AG04450 (cell line): Measurements from ENCODE around the gene FN1. TPM values are rescaled to one million over a fixed set of nuclear protein-coding genes. Genes with fewer than 3 reads are reported as not detected.

Experiments
- CTCF ChIA-PET: fragments of 300-600, 350-600 bp; formaldehyde crosslinking; extraction: SDS; loops from one replicate; lab custom pipeline; 2022; ENCODE audit warnings: antibody characterized with exemption, inconsistent platforms; lab: Charles Lee
- POLR2A ChIA-PET: fragments of 350-600 bp; formaldehyde crosslinking; extraction: SDS; loops from one replicate; lab custom pipeline; 2021; ENCODE audit warnings: antibody characterized with exemption, inconsistent platforms; lab: Yijun Ruan, JAX
- DNase-seq: peaks from one replicate; pipeline ENCODE4 v3.0.0-alpha.2; 2011; ENCODE audit warnings: low read depth, low spot score
- H3K27ac ChIP-seq: one replicate; pipeline ENCODE4 v1.5.1; 2012; ENCODE audit warnings: low read depth, low read length, control low read depth
- H3K27me3 ChIP-seq: one replicate; pipeline ENCODE4 v1.6.0; 2012; ENCODE audit warnings: low read length; ENCODE audit not compliant: control insufficient read depth, insufficient read depth
- H3K4me3 ChIP-seq: 2 replicates; pipeline ENCODE4 v1.5.1; 2011; ENCODE audit warnings: mild to moderate bottlenecking, low read depth, low read length, control low read depth
- H3K9me3 ChIP-seq: 2 replicates; pipeline ENCODE4 v1.5.1; 2012; ENCODE audit warnings: low read length; ENCODE audit not compliant: control insufficient read depth, insufficient read depth
- CTCF ChIP-seq: IDR thresholded peaks from 2 replicates; pipeline ENCODE4 v1.5.1; 2011; ENCODE audit warnings: low read depth, low read length, control low read depth, inconsistent platforms
- polyA plus RNA-seq: library from polyadenylated mRNA; depleted of rRNA; stranded (reverse); fragments of >200 nt; gene quantifications from 2 replicates; pipeline ENCODE4 v1.2.3, GENCODE V29; 2011

FN1 gene
- polyA plus RNA-seq, 1 experiment = 6,646 TPM

DNA sequence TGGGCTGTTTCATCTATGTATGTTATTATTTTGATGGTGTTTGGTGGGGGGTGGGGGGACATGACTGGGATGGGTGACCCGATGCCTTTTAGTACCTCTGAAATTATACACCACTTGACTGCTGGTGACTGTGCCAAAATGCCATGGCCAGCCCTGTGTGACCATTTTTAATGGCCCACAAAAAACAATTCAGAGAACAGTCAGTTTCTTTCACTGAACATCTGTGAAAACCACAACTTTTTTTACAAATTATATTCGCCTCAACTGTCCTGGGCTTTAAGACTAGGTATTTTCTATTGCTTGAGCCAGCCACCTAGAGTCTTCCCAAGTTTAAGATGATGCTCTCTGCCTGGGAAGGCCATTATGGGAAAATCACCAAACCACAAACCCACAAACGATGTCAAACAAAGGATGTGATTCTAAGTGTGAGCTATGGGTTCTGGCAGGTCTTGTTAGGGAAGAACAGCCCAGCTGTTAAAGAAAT lies 33.9 kb downstream of the FN1 start:
- Histone ChIP-seq H3K27me3 (no peaks in the 10 kb centered on the region), H3K9me3 (no peaks in the 10 kb centered on the region), H3K4me3 (no peak overlapping the region), H3K27ac (peak overlapping the region; percentile 54)
- ChIA-PET CTCF (interaction anchor here (0.6 to 1.1 kb wide), 3 partner anchors 9 to 826 kb away, joined by 3 to 4 read pairs (median 3); no protein-coding TSS in a partner anchor), POLR2A (interaction anchor here (0.6 to 1.6 kb wide), 5 partner anchors 9 to 384 kb away, joined by 3 to 12 read pairs (median 8); no protein-coding TSS in a partner anchor)
- peak; percentile 90 for DNase-seq
- TF ChIP-seq CTCF = no peak

DNA sequence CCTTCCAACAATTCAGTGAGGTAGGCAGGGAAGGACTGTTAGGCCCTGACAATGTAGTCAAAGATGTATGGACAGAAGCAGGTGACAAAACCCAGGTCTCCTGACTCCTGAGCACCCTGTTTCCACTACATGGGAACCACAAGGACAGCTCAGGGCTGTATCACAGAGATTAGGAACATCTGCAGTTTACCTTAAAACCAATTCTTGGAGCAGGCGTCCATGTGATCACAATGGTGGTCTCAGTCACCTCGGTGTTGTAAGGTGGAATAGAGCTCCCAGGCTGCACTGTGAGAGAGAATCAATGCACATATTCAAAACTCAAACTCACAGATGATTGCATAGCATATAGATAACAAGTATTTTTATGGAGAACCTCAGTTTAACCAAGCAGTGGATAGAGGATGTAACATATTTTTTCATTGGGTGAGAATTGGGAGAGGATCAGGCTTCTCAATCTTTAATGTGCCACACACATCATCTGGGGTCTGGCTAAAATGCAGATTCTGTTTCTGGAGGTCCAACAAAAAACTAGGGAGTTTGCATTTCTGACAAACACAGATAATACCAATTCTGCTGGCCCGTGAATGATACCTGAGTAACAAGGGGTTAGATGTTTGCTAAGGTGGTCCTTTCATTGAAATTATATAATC lies 36.7 kb downstream of the FN1 start:
- ChIA-PET CTCF (no interaction called here), POLR2A (interaction anchor here (0.7 kb wide), 1 partner anchor 26 kb away, joined by 3 read pairs; no protein-coding TSS in a partner anchor)
- H3K4me3 ChIP-seq = no peak overlapping the region
- no peak for DNase-seq
- H3K27ac ChIP-seq = no peak overlapping the region
- no peaks in the 10 kb centered on the region for H3K27me3 ChIP-seq
- TF ChIP-seq CTCF = no peak
- no peaks in the 10 kb centered on the region for H3K9me3 ChIP-seq

DNA sequence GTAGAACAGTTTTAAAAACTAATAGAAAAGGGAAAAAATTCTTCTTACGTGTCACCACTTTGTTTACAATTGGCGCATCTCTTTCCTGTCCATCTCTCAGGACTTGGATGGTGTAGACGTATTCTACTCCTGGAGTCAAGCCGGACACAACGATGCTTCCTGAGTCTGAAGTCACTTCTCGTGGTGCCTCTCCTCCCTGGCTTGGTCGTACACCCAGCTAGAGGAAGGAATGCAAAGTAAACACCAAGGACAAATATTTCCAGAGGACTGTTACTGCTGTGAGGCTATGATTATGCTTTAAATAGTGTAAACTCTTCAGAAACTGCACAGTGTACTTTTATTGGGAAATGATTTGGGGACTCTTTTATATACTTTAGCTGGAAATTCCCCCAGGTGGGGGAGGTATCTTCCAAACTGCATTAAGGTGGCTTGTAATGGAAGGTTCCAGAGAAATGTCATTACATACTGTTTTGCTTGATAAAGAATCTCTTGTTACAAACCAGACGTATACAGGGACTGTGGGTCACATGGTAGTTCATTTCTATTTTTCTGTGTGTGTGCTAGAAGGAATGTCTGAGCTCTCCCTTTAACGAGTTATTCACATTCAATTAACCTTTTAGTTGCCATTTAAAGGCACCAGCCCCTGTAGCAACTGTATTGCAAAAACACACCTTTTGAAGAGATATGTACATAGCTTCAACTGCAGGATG lies 38.1 kb downstream of the FN1 start:
- no peak for DNase-seq

DNA sequence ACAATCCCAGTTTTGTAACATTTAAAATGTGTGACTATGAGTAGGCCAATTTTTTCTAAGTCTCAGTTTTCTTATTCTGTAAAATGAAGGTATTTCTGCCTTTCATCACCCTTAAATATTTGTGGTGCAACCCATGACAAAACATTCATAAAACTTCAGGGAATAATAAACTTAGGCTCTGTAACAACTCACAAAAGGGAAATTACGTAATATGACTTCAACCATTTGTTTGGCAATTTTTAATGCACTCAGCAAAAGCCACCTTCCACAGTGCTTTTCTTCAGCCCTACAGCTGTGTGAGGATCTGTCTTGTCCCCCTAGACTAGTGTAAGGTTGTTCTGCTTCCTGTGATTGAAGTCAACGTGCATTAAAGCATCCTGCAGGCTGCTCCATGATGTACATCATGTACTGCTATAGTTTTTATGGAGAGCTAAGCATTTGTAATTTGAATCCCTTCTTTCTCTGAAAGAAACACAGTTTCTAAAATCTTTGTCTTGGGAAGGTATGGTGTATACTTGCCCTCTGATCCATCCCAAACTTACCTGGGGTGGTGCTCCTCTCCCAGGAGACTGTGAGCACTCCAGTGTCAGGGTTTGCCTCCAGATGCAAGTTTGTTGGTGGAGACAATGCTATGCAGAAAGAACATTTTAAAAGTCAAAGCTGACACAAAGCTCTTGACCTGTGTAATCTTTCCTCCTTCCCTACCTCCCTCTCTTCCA lies 39.1 kb downstream of the FN1 start:
- peak overlapping the region; percentile 22 for H3K27ac ChIP-seq
- peak; percentile 63 for DNase-seq
- POLR2A ChIA-PET = interaction anchor here (0.5 to 2.2 kb wide), 5 partner anchors 11 to 664 kb away, joined by 3 to 7 read pairs (median 4); no protein-coding TSS in a partner anchor
- no peak for TF ChIP-seq CTCF
- H3K9me3 ChIP-seq = no peaks in the 10 kb centered on the region
- H3K4me3 ChIP-seq = no peak overlapping the region
- no peaks in the 10 kb centered on the region for H3K27me3 ChIP-seq
- CTCF ChIA-PET = interaction anchor here (0.6 to 1.9 kb wide), 7 partner anchors 9 to 625 kb away, joined by 3 to 8 read pairs (median 3); no protein-coding TSS in a partner anchor

More for the DNA sequence above, 38.1 kb downstream of the FN1 start:
- no peak overlapping the region for H3K27ac ChIP-seq
- no peak overlapping the region for H3K4me3 ChIP-seq
- ChIA-PET POLR2A (interaction anchor here (0.5 to 2.2 kb wide), 5 partner anchors 10 to 663 kb away, joined by 3 to 7 read pairs (median 4); no protein-coding TSS in a partner anchor), CTCF (interaction anchor here (0.6 to 1.9 kb wide), 8 partner anchors 10 to 624 kb away, joined by 3 to 8 read pairs (median 3); no protein-coding TSS in a partner anchor)
- no peaks in the 10 kb centered on the region for H3K27me3 ChIP-seq
- H3K9me3 ChIP-seq = no peaks in the 10 kb centered on the region
- TF ChIP-seq CTCF = peak; percentile 40
